AG09309 (cell line): ENCODE measurements around the gene DPYD.

Source experiments
- DNase-seq: peaks from one replicate; pipeline ENCODE4 v3.0.0-alpha.2; 2010; ENCODE audit warnings: low read depth
- H3K4me3 ChIP-seq: 2 replicates; pipeline ENCODE4 v1.5.1; 2011; ENCODE audit warnings: mild to moderate bottlenecking, low read depth, low read length, moderate library complexity; ENCODE audit not compliant: control insufficient read depth
- CTCF ChIP-seq: IDR thresholded peaks from 2 replicates; pipeline ENCODE4 v1.5.1; 2011; ENCODE audit warnings: mild to moderate bottlenecking, low read depth, low read length, inconsistent platforms; ENCODE audit not compliant: insufficient read depth, control insufficient read depth; ENCODE audit errors: missing control alignments

DPYD gene

GRCh38 chr1:97047421-97047793, 873.4 kb downstream of the DPYD start:
- no peak overlapping the region for H3K4me3 ChIP-seq
- no peak for TF ChIP-seq CTCF
- no peak for DNase-seq

GRCh38 chr1:97046765-97047420, 873.9 kb downstream of the DPYD start:
- no peak for DNase-seq
- H3K4me3 ChIP-seq, result no peak overlapping the region
- TF ChIP-seq CTCF, result no peak

GRCh38 chr1:97044159-97044760, 876.6 kb downstream of the DPYD start:
- no peak overlapping the region for H3K4me3 ChIP-seq
- no peak for DNase-seq
- no peak for TF ChIP-seq CTCF

- H3K4me3 ChIP-seq, result no peak overlapping the region
- no peak for TF ChIP-seq CTCF
- no peak for DNase-seq
Observed at GRCh38 chr1:97042551-97042950, 878.3 kb downstream of the DPYD start.

GRCh38 chr1:97041026-97041425, 879.8 kb downstream of the DPYD start:
- TF ChIP-seq CTCF, result no peak
- H3K4me3 ChIP-seq, result no peak overlapping the region
- no peak for DNase-seq

GRCh38 chr1:97038410-97038809, 882.4 kb downstream of the DPYD start:
- H3K4me3 ChIP-seq, result no peak overlapping the region
- no peak for TF ChIP-seq CTCF
- no peak for DNase-seq
